NCI-H1694 treated with DMSO at 0.1 percent for 48 hours (cell line): ENCODE measurements around the gene PANX2.
"Not testable (repeated sequence)": the region's sequence is repeated elsewhere in the genome, so short reads cannot be mapped to it uniquely, and the experiment has no call there.

Experiments used
- DNase-seq: peaks from one replicate; lab custom pipeline; 2025; lab: John Stamatoyannopoulos, UW

The PANX2 gene

GRCh38 chr22:50148166-50148500 is 22.4 kb upstream of the PANX2 start:
- no peak for DNase-seq

- peak; percentile 85 for DNase-seq
Observed at GRCh38 chr22:50148991-50149721, 21.4 kb upstream of the PANX2 start.

GRCh38 chr22:50150161-50151129 is 20.1 kb upstream of the PANX2 start:
- peak; percentile 85 for DNase-seq

- no peak for DNase-seq
Observed at GRCh38 chr22:50151571-50152537, 18.7 kb upstream of the PANX2 start.

GRCh38 chr22:50153056-50153755 is 17.3 kb upstream of the PANX2 start:
- DNase-seq: no peak

- no peak for DNase-seq
Observed at GRCh38 chr22:50153756-50154140, 16.8 kb upstream of the PANX2 start.

- no peak for DNase-seq
Observed at GRCh38 chr22:50157709-50158375, 12.7 kb upstream of the PANX2 start.

GRCh38 chr22:50160947-50161346 is 9.6 kb upstream of the PANX2 start:
- DNase-seq: no peak

- no peak for DNase-seq
Observed at GRCh38 chr22:50161508-50162390, 8.8 kb upstream of the PANX2 start.

- no peak for DNase-seq
Observed at GRCh38 chr22:50162391-50162956, 8.1 kb upstream of the PANX2 start.

GRCh38 chr22:50165436-50166123 is 5.0 kb upstream of the PANX2 start:
- no peak for DNase-seq

GRCh38 chr22:50167689-50168489 is 2.6 kb upstream of the PANX2 start:
- DNase-seq: no peak

- not testable (repeated sequence) for DNase-seq
Observed at GRCh38 chr22:50168490-50169180, 1.9 kb upstream of the PANX2 start.

- DNase-seq: no peak
Observed at GRCh38 chr22:50169181-50169759, 1.3 kb upstream of the PANX2 start.

GRCh38 chr22:50169774-50170341 is 673 bp upstream of the PANX2 start:
- DNase-seq: no peak

GRCh38 chr22:50171319-50171964 is 911 bp downstream of the PANX2 start:
- no peak for DNase-seq
